ENCODE measurements around the gene SSTR3.

DNA sequence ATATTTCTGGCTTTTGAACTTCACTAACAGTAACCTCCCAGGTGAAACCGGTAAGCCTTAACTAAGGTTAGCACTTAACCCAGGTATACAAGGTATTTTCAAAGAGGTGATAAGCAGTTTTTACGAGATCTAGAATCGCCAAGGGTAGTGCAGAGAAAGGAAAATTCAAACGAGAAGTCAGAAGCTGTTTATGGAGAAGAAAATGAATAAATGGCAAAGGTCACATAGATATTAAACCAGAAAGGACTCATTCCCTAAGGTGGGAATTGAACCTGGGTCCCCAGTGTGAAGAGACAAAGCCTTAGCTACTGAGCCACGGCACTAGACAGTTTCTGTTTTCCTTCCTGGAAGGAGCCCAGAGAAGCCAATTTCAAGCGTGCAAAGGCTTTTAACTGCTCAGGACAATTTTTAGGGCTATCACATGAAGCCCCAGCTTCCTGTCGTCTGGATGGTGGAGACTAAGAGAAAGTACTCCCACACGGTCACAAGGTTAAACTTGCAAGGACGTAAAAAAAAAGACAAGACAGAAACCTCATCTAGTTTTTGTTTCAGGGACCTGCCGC is 18.6 kb downstream of the SSTR3 start:
- no peak for TF ChIP-seq POLR2A (IDR thresholded peaks at IDR 0.05; ENCODE audit: extremely low read depth, insufficient read length)
- TF ChIP-seq, protein P1, sequence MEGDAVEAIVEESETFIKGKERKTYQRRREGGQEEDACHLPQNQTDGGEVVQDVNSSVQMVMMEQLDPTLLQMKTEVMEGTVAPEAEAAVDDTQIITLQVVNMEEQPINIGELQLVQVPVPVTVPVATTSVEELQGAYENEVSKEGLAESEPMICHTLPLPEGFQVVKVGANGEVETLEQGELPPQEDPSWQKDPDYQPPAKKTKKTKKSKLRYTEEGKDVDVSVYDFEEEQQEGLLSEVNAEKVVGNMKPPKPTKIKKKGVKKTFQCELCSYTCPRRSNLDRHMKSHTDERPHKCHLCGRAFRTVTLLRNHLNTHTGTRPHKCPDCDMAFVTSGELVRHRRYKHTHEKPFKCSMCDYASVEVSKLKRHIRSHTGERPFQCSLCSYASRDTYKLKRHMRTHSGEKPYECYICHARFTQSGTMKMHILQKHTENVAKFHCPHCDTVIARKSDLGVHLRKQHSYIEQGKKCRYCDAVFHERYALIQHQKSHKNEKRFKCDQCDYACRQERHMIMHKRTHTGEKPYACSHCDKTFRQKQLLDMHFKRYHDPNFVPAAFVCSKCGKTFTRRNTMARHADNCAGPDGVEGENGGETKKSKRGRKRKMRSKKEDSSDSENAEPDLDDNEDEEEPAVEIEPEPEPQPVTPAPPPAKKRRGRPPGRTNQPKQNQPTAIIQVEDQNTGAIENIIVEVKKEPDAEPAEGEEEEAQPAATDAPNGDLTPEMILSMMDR (IDR thresholded peaks at IDR 0.05; ENCODE audit: low read depth, low read length), result no peak
- TF ChIP-seq, protein P2, sequence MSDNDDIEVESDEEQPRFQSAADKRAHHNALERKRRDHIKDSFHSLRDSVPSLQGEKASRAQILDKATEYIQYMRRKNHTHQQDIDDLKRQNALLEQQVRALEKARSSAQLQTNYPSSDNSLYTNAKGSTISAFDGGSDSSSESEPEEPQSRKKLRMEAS (IDR thresholded peaks at IDR 0.05; ENCODE audit: low read depth, low read length), result no peak
- no peak for TF ChIP-seq MYC (IDR thresholded peaks at IDR 0.05; ENCODE audit: low read depth, low read length)

Measured in NB4 (cell line).